ENCODE results near the gene DHRSX.

DNA sequence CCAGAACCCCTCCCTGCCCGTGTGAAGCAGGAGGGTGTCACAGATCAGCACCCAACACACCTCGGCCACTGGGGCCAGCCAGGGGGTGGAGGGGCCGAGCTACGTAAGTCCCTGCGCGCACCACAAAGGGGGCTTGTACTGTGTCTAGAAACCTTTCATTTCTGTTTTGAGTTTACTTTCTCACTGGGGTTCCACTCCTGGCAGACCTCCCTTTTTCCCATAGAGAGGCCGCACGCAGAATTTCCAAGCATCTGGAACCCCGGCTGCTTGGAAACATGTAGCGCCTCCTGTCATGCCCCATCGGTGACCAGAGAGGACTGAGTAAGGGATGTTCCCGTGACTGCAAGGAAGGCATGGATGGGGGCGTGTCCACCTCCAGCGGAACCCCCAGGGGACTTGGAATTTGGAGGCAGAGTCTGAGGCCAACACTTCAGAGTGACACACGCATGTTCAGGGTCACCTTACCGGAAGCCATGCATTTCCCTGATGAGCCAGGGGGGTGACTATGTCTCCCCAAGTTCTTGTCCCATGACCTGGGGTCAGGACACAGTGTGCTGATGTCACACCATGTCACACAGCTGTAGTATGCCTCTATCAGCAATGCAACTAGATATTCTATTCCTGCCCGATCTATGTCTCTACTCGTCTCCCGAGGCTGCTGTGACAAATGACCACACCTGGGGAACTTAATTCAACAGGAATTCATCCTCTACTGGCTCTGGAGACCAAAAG, 105.3 kb downstream of the DHRSX start:
- TF ChIP-seq CTCF (IDR thresholded peaks at IDR 0.05): no peak
- TF ChIP-seq POLR2A (IDR thresholded peaks at IDR 0.05): no peak

All from heart left ventricle (tissue), 13 donors.